22Rv1 (cell line): ENCODE measurements around the gene CNTN4.

Source experiments
- CTCF ChIP-seq: fragments of 450-650 bp; IDR thresholded peaks from 2 replicates; pipeline ENCODE4 v1.5.1; 2017; ENCODE audit warnings: mild to moderate bottlenecking
- ZFX ChIP-seq: fragments of 450-650 bp; IDR thresholded peaks from 2 replicates; pipeline ENCODE4 v1.6.1; 2017; ENCODE audit warnings: antibody characterized with exemption, borderline replicate concordance

- TF ChIP-seq CTCF = no peak
- TF ChIP-seq ZFX = no peak
These were observed 824.7 kb downstream of the CNTN4 start for GRCh38 chr3:2923390-2923789.
